ENCODE results near the gene SSB.

- TF ChIP-seq, protein P1, sequence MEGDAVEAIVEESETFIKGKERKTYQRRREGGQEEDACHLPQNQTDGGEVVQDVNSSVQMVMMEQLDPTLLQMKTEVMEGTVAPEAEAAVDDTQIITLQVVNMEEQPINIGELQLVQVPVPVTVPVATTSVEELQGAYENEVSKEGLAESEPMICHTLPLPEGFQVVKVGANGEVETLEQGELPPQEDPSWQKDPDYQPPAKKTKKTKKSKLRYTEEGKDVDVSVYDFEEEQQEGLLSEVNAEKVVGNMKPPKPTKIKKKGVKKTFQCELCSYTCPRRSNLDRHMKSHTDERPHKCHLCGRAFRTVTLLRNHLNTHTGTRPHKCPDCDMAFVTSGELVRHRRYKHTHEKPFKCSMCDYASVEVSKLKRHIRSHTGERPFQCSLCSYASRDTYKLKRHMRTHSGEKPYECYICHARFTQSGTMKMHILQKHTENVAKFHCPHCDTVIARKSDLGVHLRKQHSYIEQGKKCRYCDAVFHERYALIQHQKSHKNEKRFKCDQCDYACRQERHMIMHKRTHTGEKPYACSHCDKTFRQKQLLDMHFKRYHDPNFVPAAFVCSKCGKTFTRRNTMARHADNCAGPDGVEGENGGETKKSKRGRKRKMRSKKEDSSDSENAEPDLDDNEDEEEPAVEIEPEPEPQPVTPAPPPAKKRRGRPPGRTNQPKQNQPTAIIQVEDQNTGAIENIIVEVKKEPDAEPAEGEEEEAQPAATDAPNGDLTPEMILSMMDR (IDR thresholded peaks at IDR 0.05) = no peak
- no peak for TF ChIP-seq EZH2 (IDR thresholded peaks at IDR 0.05; ENCODE audit: borderline replicate concordance, insufficient read depth, low read depth, low read length, poor library complexity, severe bottlenecking)
Observed at GRCh38 chr2:169849710-169850109, 51.0 kb downstream of the SSB start.

Data from B cell (primary cell).